Keratinocyte (primary cell): ENCODE measurements around the gene PSMD7. TPM values are rescaled to one million over a fixed set of nuclear protein-coding genes. Genes with fewer than 3 reads are reported as not detected.

Experiments
- DNase-seq: peaks from one replicate; pipeline ENCODE4 v3.0.0-alpha.2; 2011; ENCODE audit warnings: low read depth, missing footprints, low spot score
- FAIRE-seq: peaks from 2 replicates; lab custom pipeline; 2011; peaks lifted over from hg19 to GRCh38; lab: Jason Lieb, UNC
- H2AFZ ChIP-seq: 2 replicates; pipeline ENCODE4 v1.6.0; 2012; ENCODE audit warnings: low read length, control low read depth, inconsistent platforms; ENCODE audit not compliant: control insufficient read depth
- H3K27ac ChIP-seq: 2 replicates; pipeline ENCODE4 v1.5.1; 2011; ENCODE audit warnings: low read length; ENCODE audit not compliant: control insufficient read depth, insufficient read depth
- H3K27me3 ChIP-seq: 3 replicates; pipeline ENCODE4 v1.6.0; 2011; ENCODE audit warnings: low read length; ENCODE audit not compliant: control insufficient read depth, insufficient read depth; ENCODE audit errors: extremely low read depth
- H3K36me3 ChIP-seq, 2 experiments: 2 replicates in 1 of 2; 3 replicates in 1 of 2; pipeline ENCODE4 v1.5.1; 2011; ENCODE audit warnings: low read length in 2 of 2, mild to moderate bottlenecking in 1 of 2; ENCODE audit not compliant: control insufficient read depth in 2 of 2, insufficient read depth in 2 of 2; ENCODE audit errors: extremely low read depth in 1 of 2
- H3K4me1 ChIP-seq: 3 replicates; pipeline ENCODE4 v1.5.1; 2011; ENCODE audit warnings: low read length; ENCODE audit not compliant: control insufficient read depth, insufficient read depth; ENCODE audit errors: extremely low read depth
- H3K4me2 ChIP-seq: 3 replicates; pipeline ENCODE4 v1.6.0; 2011; ENCODE audit warnings: low read depth, low read length; ENCODE audit not compliant: control insufficient read depth, insufficient read depth; ENCODE audit errors: extremely low read depth
- H3K4me3 ChIP-seq, 3 experiments: fragments of 200-600 bp in 1 of 3; sonication (generic) in 1 of 3; 2 replicates in 2 of 3; 3 replicates in 1 of 3; pipeline ENCODE4 v1.5.1; 2011 to 2016; ENCODE audit warnings: low read length in 3 of 3, mild to moderate bottlenecking in 3 of 3, control low read depth in 2 of 3, inconsistent platforms in 1 of 3, low read depth in 1 of 3, mixed read lengths in 1 of 3, mixed run types in 1 of 3, moderate library complexity in 1 of 3; ENCODE audit not compliant: control insufficient read depth in 2 of 3, insufficient read depth in 2 of 3; ENCODE audit errors: extremely low read depth in 1 of 3
- H3K79me2 ChIP-seq: 2 replicates; pipeline ENCODE4 v1.6.0; 2012; ENCODE audit warnings: low read length; ENCODE audit not compliant: control insufficient read depth, insufficient read depth
- H3K9ac ChIP-seq: 3 replicates; pipeline ENCODE4 v1.6.0; 2011; ENCODE audit warnings: low read length; ENCODE audit not compliant: control insufficient read depth, insufficient read depth; ENCODE audit errors: extremely low read depth
- H3K9me1 ChIP-seq: 3 replicates; pipeline ENCODE4 v1.6.0; 2011; ENCODE audit warnings: low read length; ENCODE audit not compliant: control insufficient read depth, insufficient read depth; ENCODE audit errors: extremely low read depth
- H3K9me3 ChIP-seq: 2 replicates; pipeline ENCODE4 v1.5.1; 2012; ENCODE audit warnings: low read depth, low read length; ENCODE audit not compliant: control insufficient read depth
- H4K20me1 ChIP-seq: 3 replicates; pipeline ENCODE4 v1.6.0; 2011; ENCODE audit warnings: low read length; ENCODE audit not compliant: control insufficient read depth, insufficient read depth; ENCODE audit errors: extremely low read depth
- EZH2 ChIP-seq: IDR thresholded peaks from one replicate; pipeline ENCODE4 v1.6.1; 2012; ENCODE audit warnings: inconsistent platforms, mild to moderate bottlenecking, low read length, moderate library complexity
- dilution Hi-C: fragments of 300-500 bp; cut with MboI; formaldehyde crosslinking; loops from one replicate; pipeline ENCODE4 v1.7.0; 2020; ENCODE audit warnings: low sequenced_read_pairs; ENCODE audit not compliant: extremely low pct_ligation_motif_present
- polyA plus RNA-seq, 5 experiments: library from polyadenylated mRNA; depleted of rRNA in 3 of 5; stranded (reverse) in 3 of 5; stranded (forward) in 1 of 5; unstranded in 1 of 5; fragments of >200 nt; gene quantifications; 1 replicate in 1 of 5; 2 replicates in 3 of 5; 3 replicates in 1 of 5; pipeline versions ENCODE4 v1.2.1 to v1.2.3, GENCODE V29; 2011 to 2012; ENCODE audit warnings: missing spikeins in 2 of 5, low read depth in 1 of 5, low replicate concordance in 1 of 5
- TF ChIP-seq, protein P1 (sequence below), 3 experiments: IDR thresholded peaks in 1 of 3; conservative IDR thresholded peaks in 1 of 3; optimal IDR thresholded peaks in 1 of 3; 2 replicates in 2 of 3; 3 replicates in 1 of 3; pipeline versions ENCODE3 to v1.5.1; 2011; ENCODE audit warnings: low read length in 3 of 3, mild to moderate bottlenecking in 3 of 3, moderate library complexity in 2 of 3, control low read depth in 1 of 3, inconsistent platforms in 1 of 3; ENCODE audit not compliant: insufficient read depth in 2 of 3; ENCODE audit errors: extremely low read depth in 1 of 3

The PSMD7 gene
- polyA plus RNA-seq, 1 donor (not counting 4 experiments of a cell fraction or from before 2014, with no cell fraction given) = 130 TPM

GRCh38 chr16:74309789-74310781 is 13.5 kb downstream of the PSMD7 start:
- Histone ChIP-seq H3K9me3 (no peaks in the 10 kb centered on the region), H2AFZ (no peak overlapping the region), H3K27ac (no peak overlapping the region), H3K27me3 (no peaks in the 10 kb centered on the region), H3K4me3 (no peak overlapping the region), H3K9me1 (no peaks in the 10 kb centered on the region), H3K4me2 (no peak overlapping the region), H4K20me1 (peaks cover 5% of the 10 kb centered on the region), H3K9ac (no peak overlapping the region), H3K36me3 (peaks cover 9 to 18% of the 10 kb centered on the region in 2 experiments), H3K79me2 (no peaks in the 10 kb centered on the region), H3K4me1 (no peaks in the 10 kb centered on the region)
- FAIRE-seq (no peak), DNase-seq (no peak)
- dilution Hi-C loops = no loop called here
- TF ChIP-seq, protein P1, sequence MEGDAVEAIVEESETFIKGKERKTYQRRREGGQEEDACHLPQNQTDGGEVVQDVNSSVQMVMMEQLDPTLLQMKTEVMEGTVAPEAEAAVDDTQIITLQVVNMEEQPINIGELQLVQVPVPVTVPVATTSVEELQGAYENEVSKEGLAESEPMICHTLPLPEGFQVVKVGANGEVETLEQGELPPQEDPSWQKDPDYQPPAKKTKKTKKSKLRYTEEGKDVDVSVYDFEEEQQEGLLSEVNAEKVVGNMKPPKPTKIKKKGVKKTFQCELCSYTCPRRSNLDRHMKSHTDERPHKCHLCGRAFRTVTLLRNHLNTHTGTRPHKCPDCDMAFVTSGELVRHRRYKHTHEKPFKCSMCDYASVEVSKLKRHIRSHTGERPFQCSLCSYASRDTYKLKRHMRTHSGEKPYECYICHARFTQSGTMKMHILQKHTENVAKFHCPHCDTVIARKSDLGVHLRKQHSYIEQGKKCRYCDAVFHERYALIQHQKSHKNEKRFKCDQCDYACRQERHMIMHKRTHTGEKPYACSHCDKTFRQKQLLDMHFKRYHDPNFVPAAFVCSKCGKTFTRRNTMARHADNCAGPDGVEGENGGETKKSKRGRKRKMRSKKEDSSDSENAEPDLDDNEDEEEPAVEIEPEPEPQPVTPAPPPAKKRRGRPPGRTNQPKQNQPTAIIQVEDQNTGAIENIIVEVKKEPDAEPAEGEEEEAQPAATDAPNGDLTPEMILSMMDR (optimal IDR thresholded peaks at IDR 0.05 in 1 of 3, IDR thresholded peaks at IDR 0.05 in 1 of 3, conservative IDR thresholded peaks at IDR 0.05 in 1 of 3; ENCODE audit: extremely low read depth in 1 of 3, insufficient read depth in 2 of 3, low read length in 3 of 3) = peak; percentile 74 to 78 (median 77)
- TF ChIP-seq EZH2 = no peak

- Histone ChIP-seq H3K27me3 (no peaks in the 10 kb centered on the region), H3K4me2 (no peak overlapping the region), H3K36me3 (no peaks in the 10 kb centered on the region), H4K20me1 (no peaks in the 10 kb centered on the region), H3K4me1 (no peaks in the 10 kb centered on the region), H3K9me1 (no peaks in the 10 kb centered on the region), H3K9ac (no peak overlapping the region), H3K79me2 (no peaks in the 10 kb centered on the region), H3K9me3 (no peaks in the 10 kb centered on the region), H3K4me3 (no peak overlapping the region), H2AFZ (no peak overlapping the region), H3K27ac (no peak overlapping the region)
- TF ChIP-seq EZH2 = no peak
- TF ChIP-seq, protein P1 (optimal IDR thresholded peaks at IDR 0.05 in 1 of 3, IDR thresholded peaks at IDR 0.05 in 1 of 3, conservative IDR thresholded peaks at IDR 0.05 in 1 of 3; ENCODE audit: extremely low read depth in 1 of 3, insufficient read depth in 2 of 3, low read length in 3 of 3) = no peak
- dilution Hi-C loops = no loop called here
- FAIRE-seq (no peak), DNase-seq (no peak)
These were observed 18.4 kb downstream of the PSMD7 start for GRCh38 chr16:74315059-74315458.
